Hippocampal formation (tissue), 2 donors: ENCODE results near the gene MEGF6.

Experiments
- DNase-seq, 2 donors: peaks; one replicate each; lab custom pipeline; 2025; lab: John Stamatoyannopoulos, UW

MEGF6 gene

GRCh38 chr1:3611170-3612019 lies at the start of gene MEGF6:
MEGF6 (minus strand) TSS chr1:3611508; CDS start chr1:3611268, 240 bp downstream.
- DNase-seq: no peak

GRCh38 chr1:3660704-3661103 lies 49.4 kb upstream of the MEGF6 start:
- no peak for DNase-seq

GRCh38 chr1:3659093-3659492 lies 47.8 kb upstream of the MEGF6 start:
- DNase-seq: no peak

GRCh38 chr1:3658231-3658615 lies 46.9 kb upstream of the MEGF6 start:
- no peak for DNase-seq

- DNase-seq: no peak
These were observed 46.4 kb upstream of the MEGF6 start for GRCh38 chr1:3657578-3658230.

GRCh38 chr1:3657096-3657475 lies 45.8 kb upstream of the MEGF6 start:
- no peak for DNase-seq

- no peak for DNase-seq
These were observed 45.3 kb upstream of the MEGF6 start for GRCh38 chr1:3656450-3657095.

GRCh38 chr1:3654549-3655281 lies 43.4 kb upstream of the MEGF6 start:
- no peak for DNase-seq

- DNase-seq: no peak
These were observed 41.9 kb upstream of the MEGF6 start for GRCh38 chr1:3653286-3653618.

GRCh38 chr1:3652548-3653285 lies 41.4 kb upstream of the MEGF6 start:
- DNase-seq: no peak

- no peak for DNase-seq
These were observed 40.7 kb upstream of the MEGF6 start, which contains the start of gene TP73 for GRCh38 chr1:3651930-3652547. TP73 (plus strand) TSS chr1:3652516; CDS start chr1:3682366, 29,850 bp downstream.

- no peak for DNase-seq
These were observed 40.0 kb upstream of the MEGF6 start for GRCh38 chr1:3651026-3651929.

- no peak for DNase-seq
These were observed 39.1 kb upstream of the MEGF6 start for GRCh38 chr1:3650248-3651025.

GRCh38 chr1:3649342-3650247 lies 38.3 kb upstream of the MEGF6 start, which contains the start of gene WRAP73:
WRAP73 (minus strand) TSS chr1:3650103; CDS start chr1:3649999, 104 bp downstream.
- DNase-seq: peak; percentile 48 to 62

- DNase-seq: no peak
These were observed 35.3 kb upstream of the MEGF6 start for GRCh38 chr1:3646596-3646995.

GRCh38 chr1:3645666-3646355 lies 34.5 kb upstream of the MEGF6 start:
- DNase-seq: no peak

- DNase-seq: no peak
These were observed 33.9 kb upstream of the MEGF6 start for GRCh38 chr1:3645247-3645646.
